Measurements from ENCODE around the gene RHOF. TPM values are rescaled to one million over a fixed set of nuclear protein-coding genes. Genes with fewer than 3 reads are reported as not detected.

The RHOF gene
- total and polyA plus RNA-seq, 2 of the 8 experiments (the other 6 are each of a cell fraction or from before 2014, with no cell fraction given): 23.8 to 31.9 TPM

GRCh38 chr12:121804417-121805111, 11.1 kb upstream of the RHOF start (continued):
- TF ChIP-seq HDAC2 (IDR thresholded peaks at IDR 0.05; ENCODE audit: borderline replicate concordance in 1 of 2, low read depth in 2 of 2, low read length in 2 of 2): no peak
